Measurements from ENCODE around the gene ESPNL. TPM values are rescaled to one million over a fixed set of nuclear protein-coding genes. Genes with fewer than 3 reads are reported as not detected.
A peak's percentile ranks its signal among the peaks of the same experiment; 100 is the strongest.

Gene ESPNL
- total RNA-seq, 1 experiment from 2014 or later, result not detected

DNA sequence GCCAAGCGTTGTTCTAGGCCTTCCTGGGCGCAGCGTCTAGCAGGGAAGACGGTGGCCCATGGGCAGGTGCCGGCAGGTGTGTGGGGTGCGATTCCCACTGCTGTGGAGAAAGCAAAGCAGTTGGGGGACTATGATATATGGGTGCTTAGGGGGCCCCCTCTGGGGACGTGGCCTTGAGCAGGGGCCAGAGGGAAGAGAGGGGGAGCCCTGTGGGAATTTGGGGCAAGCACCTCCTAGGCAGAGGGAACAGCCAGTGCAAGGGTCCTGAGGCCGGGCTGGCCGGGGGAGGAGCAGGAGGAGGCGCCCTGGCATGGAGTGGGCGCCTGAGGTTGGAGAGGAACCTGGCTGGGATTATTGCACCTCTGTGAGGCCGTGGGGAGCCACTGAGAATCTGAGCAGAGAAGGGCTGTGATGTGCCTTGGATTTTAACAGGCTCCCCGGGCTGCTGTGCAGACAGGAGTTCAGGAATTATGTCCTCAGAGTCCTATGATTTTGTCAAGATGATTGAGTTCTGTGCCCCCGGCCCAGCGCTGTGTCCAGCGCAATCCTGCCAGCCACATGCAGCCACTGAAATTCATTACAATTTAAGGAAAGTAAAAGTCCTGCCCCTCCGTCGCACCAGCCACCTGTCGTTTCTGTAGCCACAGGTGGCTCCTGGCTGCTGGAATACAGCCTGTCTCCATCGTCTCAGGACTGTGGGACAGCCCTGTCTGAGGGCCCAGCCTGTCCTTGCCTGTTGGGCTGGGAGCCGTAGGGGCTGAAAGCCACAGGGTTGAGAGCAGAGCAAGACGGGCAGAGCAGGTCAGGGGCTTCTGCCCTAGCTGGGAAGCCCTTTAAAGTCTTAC, 29.2 kb downstream of the ESPNL start:
- DNase-seq (ENCODE audit: low spot score), result no peak

DNA sequence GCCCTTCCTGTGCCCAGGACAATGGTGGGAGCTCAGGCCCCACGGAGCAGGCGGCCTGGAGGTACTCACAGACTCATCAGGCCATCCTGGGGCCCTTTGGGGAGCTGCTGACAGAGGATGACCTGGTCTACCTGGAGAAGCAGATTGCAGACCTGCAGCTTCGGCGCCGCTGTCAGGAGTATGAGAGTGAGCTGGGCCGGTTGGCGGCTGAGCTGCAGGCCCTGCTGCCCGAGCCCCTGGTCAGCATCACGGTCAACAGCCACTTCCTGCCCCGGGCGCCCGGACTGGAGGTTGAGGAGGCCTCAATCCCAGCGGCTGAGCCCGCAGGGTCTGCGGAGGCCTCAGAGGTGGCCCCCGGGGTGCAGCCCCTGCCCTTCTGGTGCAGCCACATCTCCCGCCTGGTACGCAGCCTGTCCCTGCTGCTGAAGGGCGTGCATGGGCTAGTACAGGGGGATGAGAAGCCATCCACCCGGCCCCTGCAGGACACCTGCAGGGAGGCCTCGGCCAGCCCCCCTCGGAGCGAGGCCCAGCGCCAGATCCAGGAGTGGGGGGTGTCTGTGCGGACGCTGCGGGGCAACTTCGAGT, 30.1 kb downstream of the ESPNL start:
- no peak for DNase-seq (ENCODE audit: low spot score)

DNA sequence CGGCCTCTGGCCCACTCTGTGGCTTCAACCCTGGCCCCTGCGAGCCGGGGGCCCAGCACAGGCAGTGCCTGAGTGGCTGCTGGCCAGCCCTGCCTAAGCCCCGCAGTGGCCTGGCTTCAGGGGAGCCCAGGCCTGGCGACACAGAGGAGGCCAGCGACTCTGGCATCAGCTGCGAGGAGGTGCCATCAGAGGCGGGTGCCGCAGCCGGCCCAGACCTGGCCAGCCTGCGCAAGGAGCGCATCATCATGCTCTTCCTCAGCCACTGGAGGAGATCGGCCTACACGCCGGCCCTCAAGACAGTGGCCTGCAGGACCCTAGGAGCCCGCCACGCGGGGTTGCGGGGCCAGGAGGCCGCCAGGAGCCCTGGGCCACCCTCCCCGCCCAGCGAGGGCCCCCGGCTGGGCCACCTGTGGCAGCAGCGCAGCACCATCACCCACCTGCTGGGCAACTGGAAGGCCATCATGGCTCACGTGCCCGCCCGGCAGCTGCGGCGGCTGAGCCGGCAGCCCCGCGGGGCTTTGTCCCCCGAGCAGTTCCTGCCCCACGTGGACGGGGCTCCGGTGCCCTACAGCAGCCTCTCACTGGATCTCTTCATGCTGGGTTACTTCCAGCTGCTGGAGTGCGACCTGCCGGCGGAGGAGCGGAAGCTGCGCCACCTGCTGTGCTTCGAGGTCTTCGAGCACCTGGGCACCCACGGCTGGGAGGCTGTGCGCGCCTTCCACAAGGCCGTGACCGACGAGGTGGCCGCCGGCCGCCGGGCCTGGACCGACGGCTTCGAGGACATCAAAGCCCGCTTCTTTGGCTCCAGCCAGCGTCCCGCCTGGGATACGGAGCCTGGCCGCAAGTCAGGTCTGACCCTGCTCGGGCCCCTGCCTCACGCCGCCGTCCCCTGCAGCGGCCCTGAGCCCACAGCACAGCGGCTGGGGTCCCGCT, 30.8 kb downstream of the ESPNL start:
- DNase-seq (ENCODE audit: low spot score), result no peak

DNA sequence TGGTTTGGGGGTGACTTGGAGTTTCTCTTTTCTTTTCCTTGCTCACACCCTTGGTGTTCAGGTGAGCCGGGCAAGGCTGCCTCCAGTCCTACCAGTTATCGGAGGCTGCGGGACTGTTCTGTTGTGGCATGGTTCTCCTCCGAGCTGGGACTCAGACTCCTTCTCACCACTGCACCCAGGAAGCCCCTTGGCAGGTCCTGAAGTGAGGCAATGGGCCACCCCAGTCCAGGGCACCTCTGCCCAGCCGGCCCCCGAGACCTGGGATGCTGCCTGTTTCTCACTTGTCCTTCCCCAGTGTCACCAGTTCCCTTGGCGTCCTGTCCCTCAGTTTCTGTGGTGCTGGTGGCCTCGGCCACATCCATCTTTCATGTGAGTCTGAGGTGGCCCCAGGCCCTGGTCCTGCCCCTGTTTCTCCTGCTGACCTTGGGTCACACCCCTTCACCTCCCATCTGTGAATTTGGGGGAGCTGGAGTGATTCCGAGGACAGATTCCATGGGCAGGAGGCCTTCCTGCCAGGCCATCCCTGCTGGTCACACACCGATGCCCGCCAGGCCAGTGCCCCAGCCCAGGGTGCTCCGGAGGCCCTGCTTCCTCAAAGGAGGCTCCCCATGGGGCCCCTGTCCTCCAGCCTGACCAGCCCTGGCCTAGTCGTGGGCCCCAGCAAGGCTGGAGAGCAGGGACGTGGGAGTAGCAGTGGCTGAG, 31.8 kb downstream of the ESPNL start:
- no peak for DNase-seq (ENCODE audit: low spot score)

DNA sequence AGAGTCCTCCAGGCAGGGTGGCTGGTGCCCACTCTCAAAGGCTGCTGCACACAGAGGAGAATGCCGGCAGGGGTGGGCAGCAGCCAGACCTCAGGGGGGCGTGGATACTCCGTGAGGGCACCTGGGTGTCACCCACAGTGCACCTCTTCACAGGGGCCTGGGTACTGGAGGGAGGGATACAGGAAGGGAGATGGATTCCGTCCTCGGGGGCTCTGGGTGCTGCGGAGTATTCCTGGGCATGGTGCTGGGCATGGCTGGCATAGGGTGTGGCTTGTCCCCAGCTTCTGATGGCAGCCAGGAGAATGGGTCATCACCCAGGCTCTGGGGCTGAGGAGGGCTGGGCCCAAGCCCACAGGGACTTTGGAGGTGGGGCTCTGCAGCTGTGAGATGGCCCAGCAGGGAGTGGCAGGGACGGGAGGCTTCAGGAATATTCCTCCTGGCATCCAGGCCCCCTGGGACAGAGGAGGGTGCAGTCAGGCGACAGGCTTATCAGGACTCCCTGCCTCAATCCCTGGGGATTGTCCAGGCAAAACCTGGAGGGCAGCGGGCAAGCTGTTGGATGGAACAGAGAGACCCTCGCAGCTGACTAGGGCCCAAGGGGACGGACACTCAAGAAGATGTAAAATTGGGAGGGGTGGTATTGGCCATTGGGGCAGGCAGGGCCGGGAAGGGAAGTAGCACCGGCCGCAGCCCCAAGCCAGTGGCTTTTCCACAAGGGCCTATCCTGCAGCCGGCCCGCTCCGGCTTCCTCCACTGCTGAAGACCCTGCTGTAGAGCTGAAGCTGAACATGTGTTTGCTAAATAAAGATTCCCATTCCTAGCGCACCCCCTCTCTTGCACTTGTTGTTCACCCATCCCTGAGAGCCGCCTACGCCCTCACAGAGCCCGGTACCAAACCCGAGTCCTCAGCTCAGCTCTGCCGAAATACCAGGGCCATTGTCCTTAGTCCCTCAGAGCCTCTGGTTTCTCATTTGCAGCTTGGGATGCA, 32.6 kb downstream of the ESPNL start:
- DNase-seq (ENCODE audit: low spot score), result no peak

DNA sequence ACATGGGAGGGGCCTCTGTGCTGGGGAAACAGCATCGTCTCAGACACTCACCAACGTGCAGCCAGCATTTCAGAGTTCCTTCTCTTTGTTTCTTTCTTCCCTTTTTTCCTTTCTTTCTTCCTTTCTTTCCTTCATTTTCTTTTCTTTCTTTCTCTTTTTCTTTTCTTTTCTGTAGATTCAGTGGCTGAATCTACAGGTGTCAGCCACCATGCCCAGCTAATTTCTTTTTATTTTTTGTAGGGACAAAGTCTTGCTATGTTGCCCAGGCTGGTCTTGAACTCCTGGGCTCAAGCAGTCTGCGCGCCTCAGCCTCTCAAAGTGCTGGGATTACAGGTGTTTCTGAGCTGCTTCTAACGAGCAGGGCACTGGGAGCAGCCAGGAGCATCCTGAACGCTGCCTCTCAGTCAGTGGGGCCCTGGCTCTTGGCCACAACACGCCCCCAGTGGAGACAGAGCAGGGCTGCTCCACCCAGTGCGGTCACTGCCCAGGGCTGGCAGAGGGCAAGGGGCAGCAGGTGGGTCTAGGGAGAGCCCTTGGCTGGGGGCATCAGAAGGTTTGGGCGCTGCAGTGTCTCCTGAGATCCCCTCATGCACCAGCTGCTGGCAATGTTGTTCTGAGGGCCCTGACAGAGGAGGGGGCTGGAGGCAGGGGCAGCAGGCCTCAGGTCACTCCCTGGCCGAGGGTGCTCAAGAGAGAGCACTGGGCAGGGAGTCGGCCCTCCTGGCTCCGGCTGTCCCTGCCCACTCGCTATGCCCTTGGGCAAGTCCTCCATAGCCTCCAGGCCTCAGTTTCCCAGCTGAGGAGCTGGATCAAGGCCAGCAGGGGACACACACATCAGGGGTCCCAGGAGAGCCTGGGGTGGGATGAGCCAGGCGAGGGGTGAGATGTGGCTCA, 33.6 kb downstream of the ESPNL start:
- DNase-seq (ENCODE audit: low spot score), result no peak

DNA sequence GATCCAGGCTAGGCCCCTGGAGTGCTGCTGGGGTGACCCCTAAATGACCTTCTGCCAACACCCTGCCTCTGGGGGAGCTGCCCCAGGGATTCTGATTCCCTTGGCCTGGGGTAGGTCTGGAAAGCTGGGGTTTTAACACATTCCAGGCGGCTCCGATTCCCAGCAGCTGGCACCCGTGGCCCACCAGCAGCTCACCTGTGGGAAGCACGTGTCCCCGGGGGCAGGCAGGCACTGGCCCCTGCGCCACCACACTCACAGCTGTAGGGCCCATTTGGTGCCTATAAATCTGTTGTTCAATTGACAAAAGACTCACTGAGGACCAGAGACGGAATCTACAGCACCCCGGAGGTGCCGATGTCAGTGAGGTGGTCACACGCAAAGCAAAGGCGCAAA, 34.2 kb downstream of the ESPNL start:
- DNase-seq (ENCODE audit: low spot score), result no peak

DNA sequence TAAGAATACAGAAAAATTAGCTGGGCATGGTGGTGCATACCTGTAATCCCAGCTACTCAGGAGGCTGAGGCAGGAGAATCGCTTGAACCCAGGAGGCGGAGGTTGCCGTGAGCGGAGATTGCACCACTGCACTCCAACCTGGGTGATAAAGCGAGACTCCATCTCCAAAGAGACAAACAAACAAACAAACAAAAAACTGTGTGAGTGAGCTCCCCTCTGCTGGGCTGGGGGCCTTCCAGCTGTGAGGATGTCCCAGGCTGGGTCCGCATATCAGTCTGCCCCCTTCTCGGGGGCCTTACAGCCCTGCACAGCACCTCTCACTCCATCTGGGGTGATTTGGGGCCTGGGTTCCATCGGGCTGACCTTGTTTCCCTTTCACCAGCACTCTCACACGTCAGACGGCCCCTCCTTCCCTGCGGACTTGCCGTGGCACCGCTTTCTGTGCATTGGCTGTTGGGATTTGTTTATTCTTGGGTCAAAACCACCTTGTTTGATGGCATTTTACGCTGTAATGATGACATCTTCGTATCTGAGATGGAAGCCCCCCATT, 35.5 kb downstream of the ESPNL start:
- DNase-seq (ENCODE audit: low spot score), result no peak

DNA sequence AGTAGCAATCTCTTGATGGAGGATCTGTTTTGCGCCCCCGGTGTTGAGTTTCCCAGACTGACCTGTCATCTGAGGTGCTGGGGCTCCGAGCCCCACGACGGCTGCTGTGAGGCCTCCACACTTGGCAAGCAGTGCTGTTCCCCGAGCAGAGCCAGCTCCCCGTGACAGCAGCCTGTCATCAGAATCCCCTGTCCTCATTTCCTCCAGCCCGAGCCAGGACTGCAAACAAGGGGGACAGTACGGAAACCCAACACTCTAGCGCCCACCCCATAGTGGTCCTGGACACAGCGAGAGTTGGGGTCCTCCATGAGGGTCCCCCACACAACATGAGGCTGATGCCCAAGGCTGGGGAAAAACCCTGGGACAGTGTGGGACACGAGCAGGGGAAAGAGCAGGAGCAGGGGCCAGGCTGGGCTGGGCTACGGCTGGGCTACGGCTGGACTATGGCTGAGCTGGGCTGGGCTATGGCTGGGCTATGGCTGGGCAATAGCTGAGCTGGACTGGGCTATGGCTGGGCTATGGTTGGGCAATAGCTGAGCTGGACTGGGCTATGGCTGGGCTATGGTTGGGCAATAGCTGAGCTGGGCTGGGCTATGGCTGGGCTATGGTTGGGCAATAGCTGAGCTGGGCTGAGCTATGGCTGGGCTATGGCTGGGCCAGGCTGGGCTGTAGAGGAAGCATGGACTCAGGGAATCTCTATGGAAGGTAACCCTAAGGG, 36.8 kb downstream of the ESPNL start:
- no peak for DNase-seq (ENCODE audit: low spot score)

DNA sequence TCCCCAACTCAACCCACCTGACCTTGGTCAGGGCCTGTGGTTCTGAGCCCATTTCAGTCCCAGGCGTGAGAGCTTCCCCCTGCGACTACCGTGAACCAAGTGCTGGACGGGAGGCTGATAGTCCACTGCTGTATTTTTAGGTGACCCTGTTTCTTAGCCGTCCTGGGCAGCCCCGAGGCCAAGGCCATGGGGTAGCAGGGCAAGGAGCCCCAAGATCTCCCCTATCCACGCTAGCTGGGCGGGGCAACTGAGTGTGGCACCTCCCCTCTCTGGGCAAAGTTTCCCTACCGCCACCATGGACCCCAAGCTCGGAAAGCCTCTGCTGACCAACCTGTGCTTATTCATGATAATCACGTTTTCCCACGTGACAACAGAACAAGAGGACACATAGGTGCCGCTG, 37.7 kb downstream of the ESPNL start:
- no peak for DNase-seq (ENCODE audit: low spot score)

DNA sequence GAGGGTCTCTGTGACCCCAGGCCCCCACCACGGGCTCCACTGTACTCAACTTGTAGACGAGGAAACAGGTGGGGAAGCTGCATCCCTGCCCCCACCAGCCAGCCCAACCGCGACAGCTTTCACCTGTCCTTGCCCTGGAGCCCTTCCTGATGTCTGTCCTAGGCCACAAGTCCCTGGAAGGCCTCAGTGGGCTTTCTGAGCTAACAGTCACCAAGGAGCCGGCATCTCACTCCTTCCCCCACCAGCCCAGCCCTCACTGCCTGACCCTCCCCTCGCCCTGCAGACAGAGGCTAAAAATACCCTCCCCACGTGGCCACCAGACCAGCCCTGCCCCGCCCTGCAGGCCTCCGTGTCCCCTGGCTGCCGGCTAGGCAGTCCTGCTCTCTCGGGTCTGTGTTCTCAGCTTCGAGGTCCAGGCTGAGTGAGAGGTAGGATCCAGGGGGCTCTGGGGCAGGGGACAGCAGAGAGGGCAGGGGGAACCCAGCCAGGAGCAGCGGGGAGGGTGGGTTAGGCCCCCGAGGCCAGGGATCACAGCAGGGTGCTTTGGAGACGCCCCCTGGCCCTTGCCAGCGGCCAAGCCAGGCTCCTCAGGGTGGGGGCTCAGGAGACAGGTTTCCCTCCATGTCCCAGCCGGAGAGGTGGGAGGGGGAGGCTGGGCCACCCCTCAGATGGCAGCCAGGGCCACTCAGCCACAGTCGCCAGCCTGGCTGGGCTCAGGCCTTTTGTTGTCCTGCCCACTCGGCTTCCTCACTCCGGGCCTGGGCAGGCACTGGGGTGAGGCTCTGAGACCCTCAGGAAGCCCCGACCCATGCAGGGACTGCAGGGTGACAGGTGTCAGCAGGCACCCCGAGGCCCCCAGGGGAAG, 38.4 kb downstream of the ESPNL start, which contains the start of gene KLHL30:
TSS of gene KLHL30 (plus strand) at position 338 of the 865 bp plus-strand sequence. CDS start 2,087 bp downstream, outside the sequence.
- peak; percentile 46 for DNase-seq (ENCODE audit: low spot score)

DNA sequence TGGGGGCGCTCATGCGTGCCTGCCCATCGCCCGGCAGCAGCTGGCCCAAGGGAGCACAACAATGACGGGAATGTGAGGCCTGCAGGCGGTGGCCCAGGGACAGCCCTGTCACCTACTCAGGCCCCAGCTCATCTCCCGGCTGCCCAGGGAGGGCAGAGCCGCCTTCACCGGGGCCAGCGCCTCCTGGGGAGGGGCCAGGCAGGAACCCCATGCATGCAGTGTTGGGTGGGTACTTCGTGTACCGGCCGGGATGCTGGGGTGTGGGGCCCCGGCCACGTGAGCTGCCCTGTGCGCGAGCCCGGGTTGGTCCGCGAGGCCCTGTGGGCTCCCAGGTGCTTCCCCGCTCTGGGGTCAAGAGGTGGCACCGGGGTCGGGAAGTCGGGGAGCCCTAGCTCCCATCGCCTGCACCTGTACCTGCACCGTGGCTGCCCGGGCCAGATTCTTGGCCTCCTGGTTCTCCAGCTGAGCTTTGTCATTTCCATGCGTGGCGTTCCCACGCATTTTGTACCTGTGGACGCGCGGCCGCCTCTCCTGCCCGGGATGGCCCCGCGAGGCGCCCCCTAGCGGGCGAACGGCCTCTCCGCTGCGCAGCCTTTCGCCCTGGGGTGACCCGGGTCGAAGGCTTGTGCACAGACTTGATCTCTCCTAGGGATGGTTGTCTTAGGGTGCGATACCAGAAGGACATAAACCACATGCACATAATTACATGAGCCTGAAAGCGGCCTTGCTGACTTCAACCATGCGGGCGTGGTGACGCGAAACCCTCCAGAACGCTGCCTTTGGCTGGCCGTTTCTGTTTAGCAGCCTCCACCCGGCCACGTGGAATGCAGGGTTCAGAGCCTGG, 39.3 kb downstream of the ESPNL start:
- no peak for DNase-seq (ENCODE audit: low spot score)

DNA sequence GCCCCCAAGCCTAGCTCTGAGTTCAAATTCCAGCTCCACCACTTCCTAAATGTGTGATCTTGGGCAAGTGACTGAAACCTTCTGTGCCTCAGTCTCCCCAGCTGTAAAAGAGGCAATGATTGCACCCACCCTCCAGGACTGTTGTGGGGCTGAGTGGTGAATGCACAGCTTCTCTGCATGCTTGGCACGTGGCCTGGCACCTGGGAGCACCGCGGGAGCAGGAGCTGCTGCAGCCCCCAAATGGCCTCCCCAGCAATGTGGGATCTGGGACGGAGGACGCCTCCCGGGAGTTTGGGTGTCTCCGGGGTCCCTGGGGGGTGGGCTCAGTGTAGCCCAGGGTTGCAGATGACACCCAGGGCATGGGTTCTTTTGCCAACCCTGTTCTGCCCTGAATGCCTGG, 39.9 kb downstream of the ESPNL start:
- DNase-seq (ENCODE audit: low spot score), result no peak

DNA sequence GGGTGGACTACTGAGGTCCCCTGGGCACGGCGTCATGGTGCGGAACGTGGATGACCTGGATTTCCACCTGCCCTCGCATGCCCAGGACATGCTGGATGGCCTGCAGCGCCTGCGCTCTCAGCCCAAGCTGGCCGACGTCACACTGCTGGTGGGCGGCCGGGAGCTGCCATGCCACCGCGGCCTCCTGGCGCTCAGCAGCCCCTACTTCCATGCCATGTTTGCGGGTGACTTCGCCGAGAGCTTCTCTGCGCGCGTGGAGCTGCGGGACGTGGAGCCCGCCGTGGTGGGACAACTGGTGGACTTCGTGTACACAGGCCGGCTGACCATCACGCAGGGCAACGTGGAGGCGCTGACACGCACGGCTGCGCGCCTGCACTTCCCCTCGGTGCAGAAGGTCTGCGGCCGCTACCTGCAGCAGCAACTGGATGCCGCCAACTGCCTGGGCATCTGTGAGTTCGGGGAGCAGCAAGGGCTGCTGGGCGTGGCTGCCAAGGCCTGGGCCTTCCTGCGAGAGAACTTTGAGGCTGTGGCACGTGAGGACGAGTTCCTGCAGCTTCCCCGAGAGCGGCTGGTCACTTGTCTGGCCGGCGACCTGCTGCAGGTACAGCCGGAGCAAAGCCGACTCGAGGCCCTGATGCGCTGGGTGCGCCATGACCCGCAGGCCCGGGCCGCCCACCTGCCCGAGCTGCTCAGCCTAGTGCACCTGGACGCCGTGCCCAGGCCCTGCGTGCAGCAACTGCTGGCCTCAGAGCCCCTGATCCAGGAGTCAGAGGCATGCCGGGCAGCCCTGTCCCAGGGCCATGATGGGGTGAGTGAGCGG, 40.8 kb downstream of the ESPNL start:
- DNase-seq (ENCODE audit: low spot score), result no peak

DNA sequence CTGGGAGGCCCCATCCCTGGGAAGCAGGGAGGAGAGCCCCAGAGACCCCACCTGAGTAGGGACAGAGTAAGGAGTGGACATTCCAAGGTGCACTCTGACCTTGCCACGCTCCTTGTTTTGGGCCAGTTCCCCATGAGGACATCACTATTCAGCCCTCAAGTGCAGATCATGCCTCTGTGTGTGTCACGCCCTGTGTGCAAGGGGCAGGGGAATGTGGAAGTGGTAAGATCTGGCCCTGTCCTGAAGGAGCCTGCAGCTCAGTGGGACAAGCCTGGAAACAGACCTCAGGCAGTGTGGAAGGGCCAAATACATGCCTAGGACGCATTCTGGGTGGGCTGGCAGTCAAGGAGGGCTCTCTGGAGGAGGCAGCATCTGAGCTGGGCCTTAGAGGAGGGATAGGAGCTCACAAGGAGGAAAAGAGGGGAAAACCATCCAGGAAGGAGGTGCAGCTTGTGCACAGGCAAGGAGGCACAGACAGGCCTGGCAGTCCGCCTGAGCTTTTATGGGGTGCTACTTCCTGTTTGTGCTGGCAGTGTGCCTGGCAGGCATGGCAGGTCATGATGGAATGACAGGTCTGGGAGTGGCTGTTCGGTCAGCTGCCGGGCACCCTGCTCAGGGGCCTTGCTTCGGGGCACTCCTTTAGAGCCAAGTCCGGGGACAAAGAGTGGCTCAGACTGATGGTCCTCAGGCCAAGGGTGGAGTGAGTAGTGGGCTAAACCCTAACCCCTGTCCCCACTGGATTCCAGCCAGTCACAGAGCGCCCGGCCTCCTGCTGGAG, 41.6 kb downstream of the ESPNL start:
- DNase-seq (ENCODE audit: low spot score), result peak; percentile 92
